Osteocyte (in vitro differentiated cells): Measurements from ENCODE around the gene ANKH. TPM values are rescaled to one million over a fixed set of nuclear protein-coding genes. Genes with fewer than 3 reads are reported as not detected.

Experiments
- DNase-seq: peaks from one replicate; pipeline ENCODE4 v3.0.0; 2021; ENCODE audit warnings: mixed read lengths; ENCODE audit not compliant: unreplicated experiment; ENCODE audit errors: extremely low spot score
- H3K27ac Mint-ChIP-seq: one replicate; pipeline ENCODE4 v1.8.0; 2021; ENCODE audit warnings: mild to moderate bottlenecking, mixed read lengths; ENCODE audit not compliant: unreplicated experiment
- H3K27me3 Mint-ChIP-seq: one replicate; pipeline ENCODE4 v1.8.0; 2021; ENCODE audit warnings: mixed read lengths; ENCODE audit not compliant: unreplicated experiment
- H3K36me3 Mint-ChIP-seq: one replicate; pipeline ENCODE4 v1.8.0; 2021; ENCODE audit warnings: mixed read lengths; ENCODE audit not compliant: unreplicated experiment
- H3K4me1 Mint-ChIP-seq: one replicate; pipeline ENCODE4 v1.8.0; 2021; ENCODE audit warnings: mixed read lengths; ENCODE audit not compliant: unreplicated experiment
- H3K4me3 Mint-ChIP-seq: one replicate; pipeline ENCODE4 v1.8.0; 2021; ENCODE audit warnings: mild to moderate bottlenecking, moderate library complexity, mixed read lengths; ENCODE audit not compliant: unreplicated experiment
- H3K9me3 Mint-ChIP-seq: one replicate; pipeline ENCODE4 v1.8.0; 2021; ENCODE audit warnings: mixed read lengths; ENCODE audit not compliant: unreplicated experiment
- total RNA-seq: library from RNA; stranded (reverse); gene quantifications from 2 replicates; pipeline ENCODE4 v1.2.1, GENCODE V29; 2021
- TF ChIP-seq, protein P1 (sequence below): fragments of 200-600 bp; sonication (generic); IDR thresholded peaks from 2 replicates; pipeline ENCODE4 v1.5.0; 2021; ENCODE audit warnings: antibody characterized with exemption, mild to moderate bottlenecking, moderate library complexity

Gene ANKH
- total RNA-seq, 1 donor from 2014 or later, result 50.8 TPM

- Mint-ChIP-seq H3K27ac (no peak overlapping the region), H3K9me3 (no peaks in the 10 kb centered on the region), H3K36me3 (peaks cover 15% of the 10 kb centered on the region), H3K27me3 (no peaks in the 10 kb centered on the region), H3K4me3 (no peak overlapping the region), H3K4me1 (peaks cover 2% of the 10 kb centered on the region)
- TF ChIP-seq, protein P1, sequence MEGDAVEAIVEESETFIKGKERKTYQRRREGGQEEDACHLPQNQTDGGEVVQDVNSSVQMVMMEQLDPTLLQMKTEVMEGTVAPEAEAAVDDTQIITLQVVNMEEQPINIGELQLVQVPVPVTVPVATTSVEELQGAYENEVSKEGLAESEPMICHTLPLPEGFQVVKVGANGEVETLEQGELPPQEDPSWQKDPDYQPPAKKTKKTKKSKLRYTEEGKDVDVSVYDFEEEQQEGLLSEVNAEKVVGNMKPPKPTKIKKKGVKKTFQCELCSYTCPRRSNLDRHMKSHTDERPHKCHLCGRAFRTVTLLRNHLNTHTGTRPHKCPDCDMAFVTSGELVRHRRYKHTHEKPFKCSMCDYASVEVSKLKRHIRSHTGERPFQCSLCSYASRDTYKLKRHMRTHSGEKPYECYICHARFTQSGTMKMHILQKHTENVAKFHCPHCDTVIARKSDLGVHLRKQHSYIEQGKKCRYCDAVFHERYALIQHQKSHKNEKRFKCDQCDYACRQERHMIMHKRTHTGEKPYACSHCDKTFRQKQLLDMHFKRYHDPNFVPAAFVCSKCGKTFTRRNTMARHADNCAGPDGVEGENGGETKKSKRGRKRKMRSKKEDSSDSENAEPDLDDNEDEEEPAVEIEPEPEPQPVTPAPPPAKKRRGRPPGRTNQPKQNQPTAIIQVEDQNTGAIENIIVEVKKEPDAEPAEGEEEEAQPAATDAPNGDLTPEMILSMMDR, result no peak
- no peak for DNase-seq
These were observed 126.4 kb downstream of the ANKH start for GRCh38 chr5:14745188-14745563.

DNA sequence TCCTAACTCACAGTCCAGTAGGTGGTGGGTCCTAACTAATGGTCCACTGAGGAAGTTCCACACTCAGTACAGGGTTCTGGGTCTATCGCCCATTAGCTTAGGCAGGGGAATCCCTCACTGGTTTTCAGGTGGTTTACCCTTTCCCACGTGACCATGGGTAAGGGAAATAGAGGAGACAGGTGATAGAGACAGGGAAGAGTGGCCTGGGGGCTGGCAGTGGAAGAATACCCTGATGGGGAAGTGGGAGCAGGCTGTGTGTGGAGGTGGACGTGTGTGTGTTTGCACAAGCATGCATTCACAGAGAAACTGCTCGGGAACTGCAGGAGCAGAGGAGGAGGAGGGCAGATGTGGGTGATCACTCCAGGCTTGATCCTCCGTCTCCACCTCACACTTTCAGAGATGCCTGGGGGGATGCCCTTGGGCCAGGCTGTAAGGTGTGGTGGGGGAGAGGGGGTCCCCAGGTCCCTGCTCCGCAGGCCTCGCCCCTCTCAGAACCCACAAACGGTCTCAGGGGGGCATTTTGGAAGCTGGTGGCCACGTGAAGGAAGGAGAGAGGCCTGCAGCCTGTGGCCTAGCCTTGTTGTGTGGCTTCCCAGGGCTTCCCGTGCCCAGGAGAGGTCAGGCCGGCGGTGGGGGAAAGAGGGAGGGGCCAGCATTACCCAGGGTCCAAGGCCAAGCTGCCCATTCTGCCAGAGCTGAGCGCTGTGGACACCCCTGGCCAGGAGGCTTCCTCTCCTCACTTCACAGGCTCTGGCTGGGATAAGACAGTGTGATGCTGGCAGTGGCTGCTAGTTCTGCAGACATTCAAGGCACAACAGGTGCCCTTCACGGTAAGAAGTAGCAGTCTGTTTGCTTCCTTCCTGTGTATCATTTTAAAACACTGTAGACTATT lies 127.0 kb downstream of the ANKH start:
- no peak overlapping the region for H3K27ac Mint-ChIP-seq
- H3K4me3 Mint-ChIP-seq, result no peak overlapping the region
- TF ChIP-seq, protein P1, result no peak

DNA sequence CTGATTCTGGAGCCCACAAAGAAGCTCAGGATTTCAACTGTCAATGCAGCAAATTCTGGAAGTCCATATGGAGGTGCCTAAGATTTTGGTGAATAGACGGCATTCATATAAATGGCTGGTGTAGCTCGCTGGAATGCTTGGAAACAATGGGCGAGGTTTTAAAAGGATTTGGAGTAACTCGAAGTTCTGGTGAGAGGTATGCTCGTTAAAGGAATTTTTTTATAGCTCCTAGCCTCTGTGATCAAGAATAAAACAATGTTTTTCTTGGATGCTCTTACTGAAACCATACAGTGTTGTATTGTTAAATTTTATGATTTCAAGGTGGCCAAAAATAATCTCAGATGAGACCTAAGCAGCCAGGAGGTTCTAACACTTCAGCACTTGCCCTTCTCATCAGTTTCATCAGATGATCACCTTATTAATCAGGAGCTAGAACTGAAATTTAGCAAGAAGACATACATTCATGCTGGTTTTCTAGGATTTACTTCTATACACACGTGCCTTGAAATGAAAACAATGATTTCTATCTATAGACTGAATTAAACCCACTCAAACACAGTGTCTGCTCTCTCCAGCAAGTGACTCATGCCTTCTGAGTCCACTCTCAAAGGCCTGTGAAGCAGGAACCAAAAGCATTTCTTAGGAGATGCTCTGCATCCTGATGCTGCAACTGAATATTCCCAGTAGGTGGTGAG lies 127.8 kb downstream of the ANKH start:
- H3K4me1 Mint-ChIP-seq, result peaks cover 13% of the 10 kb centered on the region
- H3K27ac Mint-ChIP-seq, result no peak overlapping the region
- H3K27me3 Mint-ChIP-seq, result no peaks in the 10 kb centered on the region
- H3K36me3 Mint-ChIP-seq, result peaks cover 7% of the 10 kb centered on the region
- no peak overlapping the region for H3K4me3 Mint-ChIP-seq
- TF ChIP-seq, protein P1, result no peak
- H3K9me3 Mint-ChIP-seq, result no peaks in the 10 kb centered on the region
- no peak for DNase-seq

More for the DNA sequence above, 127.0 kb downstream of the ANKH start:
- Mint-ChIP-seq H3K4me1 (peaks cover 7% of the 10 kb centered on the region), H3K36me3 (peaks cover 9% of the 10 kb centered on the region), H3K9me3 (no peaks in the 10 kb centered on the region), H3K27me3 (no peaks in the 10 kb centered on the region)
- DNase-seq, result no peak

DNA sequence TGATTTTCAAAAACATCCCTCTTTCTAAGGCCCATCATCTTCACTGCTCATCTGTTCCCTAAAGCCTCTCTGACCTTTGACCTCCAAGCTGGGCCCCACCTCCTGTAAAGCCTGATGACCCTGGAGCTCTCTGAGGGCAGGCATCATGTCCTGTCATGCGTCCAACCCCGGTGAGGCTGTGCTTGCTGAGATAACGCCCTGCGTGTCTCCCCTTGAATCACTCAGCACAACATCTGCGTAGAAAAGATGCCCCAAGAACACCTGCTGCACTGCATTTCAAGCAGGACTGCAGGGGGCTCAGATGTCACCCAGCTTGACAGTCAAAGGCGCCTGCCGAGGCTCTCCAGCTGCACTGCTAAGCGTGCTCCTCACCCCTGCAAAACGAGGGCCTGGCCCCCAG lies 129.1 kb downstream of the ANKH start:
- H3K36me3 Mint-ChIP-seq, result peaks cover 9% of the 10 kb centered on the region
- no peaks in the 10 kb centered on the region for H3K9me3 Mint-ChIP-seq
- H3K4me1 Mint-ChIP-seq, result peaks cover 16% of the 10 kb centered on the region
- H3K4me3 Mint-ChIP-seq, result no peak overlapping the region
- no peaks in the 10 kb centered on the region for H3K27me3 Mint-ChIP-seq
- no peak overlapping the region for H3K27ac Mint-ChIP-seq
- no peak for DNase-seq
- TF ChIP-seq, protein P1, result no peak
